H9 (cell line): ENCODE results near the gene TDP2. TPM values are rescaled to one million over a fixed set of nuclear protein-coding genes. Genes with fewer than 3 reads are reported as not detected.

Experiments
- DNase-seq: peaks from one replicate; pipeline ENCODE4 v3.0.0-alpha.2; 2017
- H2AFZ ChIP-seq: one replicate; pipeline ENCODE4 v1.6.1; 2013; ENCODE audit warnings: mild to moderate bottlenecking, low read length, control low read depth, moderate library complexity
- H2AK5ac ChIP-seq: 2 replicates; pipeline ENCODE4 v1.6.1; 2013; ENCODE audit warnings: low read length, control low read depth, mixed read lengths; ENCODE audit not compliant: insufficient read length
- H2BK120ac ChIP-seq: one replicate; pipeline ENCODE4 v1.6.1; 2013; ENCODE audit warnings: low read depth, mild to moderate bottlenecking, low read length, control low read depth, inconsistent platforms; ENCODE audit not compliant: poor library complexity, severe bottlenecking
- H2BK12ac ChIP-seq: 2 replicates; pipeline ENCODE4 v1.6.1; 2013; ENCODE audit warnings: low read length, control low read depth, mixed read lengths, low read depth; ENCODE audit not compliant: insufficient read length
- H2BK15ac ChIP-seq: 2 replicates; pipeline ENCODE4 v1.6.1; 2013; ENCODE audit warnings: low read depth, low read length, control low read depth
- H2BK20ac ChIP-seq: one replicate; pipeline ENCODE4 v1.6.1; 2013; ENCODE audit warnings: low read depth, mild to moderate bottlenecking, low read length, control low read depth, inconsistent platforms; ENCODE audit not compliant: poor library complexity, severe bottlenecking
- H2BK5ac ChIP-seq: 2 replicates; pipeline ENCODE4 v1.6.1; 2013; ENCODE audit warnings: low read length, control low read depth, mixed read lengths; ENCODE audit not compliant: insufficient read length
- H3K14ac ChIP-seq: 2 replicates; pipeline ENCODE4 v1.6.1; 2013; ENCODE audit warnings: low read length, control low read depth; ENCODE audit not compliant: insufficient read depth
- H3K18ac ChIP-seq: 2 replicates; pipeline ENCODE4 v1.6.1; 2013; ENCODE audit warnings: low read depth, mild to moderate bottlenecking, mixed read lengths, low read length, control low read depth; ENCODE audit not compliant: insufficient read length
- H3K23ac ChIP-seq: 2 replicates; pipeline ENCODE4 v1.6.1; 2013; ENCODE audit warnings: low read length, control low read depth, mixed read lengths, low read depth; ENCODE audit not compliant: insufficient read length
- H3K23me2 ChIP-seq: 2 replicates; pipeline ENCODE4 v1.6.1; 2013; ENCODE audit warnings: low read depth, mild to moderate bottlenecking, mixed read lengths, low read length, control low read depth; ENCODE audit not compliant: insufficient read length, poor library complexity, severe bottlenecking
- H3K27ac ChIP-seq: 2 replicates; pipeline ENCODE4 v1.5.1; 2013; ENCODE audit warnings: low read length, control low read depth, mixed read lengths, low read depth; ENCODE audit not compliant: insufficient read length
- H3K27me3 ChIP-seq: 2 replicates; pipeline ENCODE4 v1.6.1; 2013; ENCODE audit warnings: low read length, control low read depth, inconsistent platforms; ENCODE audit not compliant: insufficient read depth
- H3K4ac ChIP-seq: 2 replicates; pipeline ENCODE4 v1.6.1; 2013; ENCODE audit warnings: low read depth, mild to moderate bottlenecking, control low read depth, inconsistent platforms, low read length, moderate library complexity
- H3K4me1 ChIP-seq: 2 replicates; pipeline ENCODE4 v1.6.1; 2013; ENCODE audit warnings: low read length, control low read depth, inconsistent platforms; ENCODE audit not compliant: insufficient read depth
- H3K4me2 ChIP-seq: 2 replicates; pipeline ENCODE4 v1.6.1; 2013; ENCODE audit warnings: low read length, control low read depth, mixed read lengths; ENCODE audit not compliant: insufficient read length, insufficient read depth
- H3K56ac ChIP-seq: 2 replicates; pipeline ENCODE4 v1.6.1; 2013; ENCODE audit warnings: low read depth, mild to moderate bottlenecking, mixed read lengths, low read length, control low read depth; ENCODE audit not compliant: insufficient read length
- H3K79me1 ChIP-seq: 2 replicates; pipeline ENCODE4 v1.6.1; 2013; ENCODE audit warnings: low read depth, mild to moderate bottlenecking, moderate library complexity, low read length, control low read depth, inconsistent platforms; ENCODE audit not compliant: insufficient read depth, poor library complexity, severe bottlenecking
- H3K79me2 ChIP-seq: 2 replicates; pipeline ENCODE4 v1.6.1; 2013; ENCODE audit warnings: low read length, control low read depth, inconsistent platforms; ENCODE audit not compliant: insufficient read depth
- H3K9ac ChIP-seq: 2 replicates; pipeline ENCODE4 v1.6.1; 2013; ENCODE audit warnings: low read length, control low read depth, mixed read lengths; ENCODE audit not compliant: insufficient read length; ENCODE audit errors: extremely low read depth
- H3K9me3 ChIP-seq: one replicate; pipeline ENCODE4 v1.6.1; 2013; ENCODE audit warnings: low read depth, low read length, inconsistent platforms; ENCODE audit not compliant: control insufficient read depth
- H3T11ph ChIP-seq: one replicate; pipeline ENCODE4 v1.6.1; 2013; ENCODE audit warnings: mild to moderate bottlenecking, low read length, control low read depth, inconsistent platforms
- H4K20me1 ChIP-seq: one replicate; pipeline ENCODE4 v1.6.1; 2013; ENCODE audit not compliant: control insufficient read depth, insufficient read length, insufficient read depth
- H4K5ac ChIP-seq: 2 replicates; pipeline ENCODE4 v1.6.1; 2013; ENCODE audit warnings: low read depth, mild to moderate bottlenecking, mixed read lengths, low read length, control low read depth; ENCODE audit not compliant: insufficient read length
- H4K8ac ChIP-seq: replicated peaks from 2 replicates; pipeline ENCODE4 v1.6.1; 2013; ENCODE audit warnings: low read length, control low read depth, mixed read lengths, low read depth; ENCODE audit not compliant: insufficient read length
- H4K91ac ChIP-seq: 2 replicates; pipeline ENCODE4 v1.6.1; 2013; ENCODE audit warnings: low read depth, mild to moderate bottlenecking, moderate library complexity, mixed read lengths, low read length, control low read depth; ENCODE audit not compliant: insufficient read length
- H3K27ac Mint-ChIP-seq, 3 experiments: 2 replicates in 2 of 3; 3 replicates in 1 of 3; pipeline ENCODE4 v1.8.0; 2020 to 2021; ENCODE audit warnings: mixed read lengths in 3 of 3, mild to moderate bottlenecking in 1 of 3, moderate library complexity in 1 of 3
- H3K27me3 Mint-ChIP-seq: 2 replicates; pipeline ENCODE4 v1.8.0; 2021; ENCODE audit warnings: low read depth, mild to moderate bottlenecking, moderate library complexity, mixed read lengths
- H3K36me3 Mint-ChIP-seq, 3 experiments: 2 replicates in 2 of 3; 3 replicates in 1 of 3; pipeline ENCODE4 v1.8.0; 2020 to 2021; ENCODE audit warnings: low read depth in 3 of 3, mixed read lengths in 3 of 3; ENCODE audit not compliant: insufficient read depth in 1 of 3
- H3K4me1 Mint-ChIP-seq, 2 experiments: 2 replicates each; pipeline ENCODE4 v1.8.0; 2020; ENCODE audit warnings: mixed read lengths in 2 of 2
- H3K4me3 Mint-ChIP-seq, 2 experiments: 2 replicates in 1 of 2; 3 replicates in 1 of 2; pipeline ENCODE4 v1.8.0; 2020 to 2021; ENCODE audit warnings: mild to moderate bottlenecking in 2 of 2, mixed read lengths in 2 of 2, moderate library complexity in 1 of 2
- H3K9me3 Mint-ChIP-seq, 2 experiments: 2 replicates in 1 of 2; 3 replicates in 1 of 2; pipeline ENCODE4 v1.8.0; 2020; ENCODE audit warnings: mild to moderate bottlenecking in 2 of 2, mixed read lengths in 2 of 2, moderate library complexity in 1 of 2
- CTCF ChIP-seq: fragments of 200-600 bp; sonication (generic); conservative IDR thresholded peaks from 3 replicates; pipeline ENCODE4 v1.8.0; 2021; ENCODE audit warnings: antibody characterized with exemption, mild to moderate bottlenecking
- WGBS: extraction: QIAGEN DNeasy Blood & Tissue Kit; methylation state at CpG from one replicate; pipeline ENCODE4 v1.1.7; 2013; ENCODE audit warnings: missing lambda C conversion rate, low lambda C conversion rate, mixed read lengths; ENCODE audit not compliant: insufficient read length; ENCODE audit errors: extremely low coverage; 5-methylcytosine and 5-hydroxymethylcytosine counted together
- total RNA-seq: library from RNA; stranded (reverse); gene quantifications from 2 replicates; pipeline ENCODE4 v1.2.1, GENCODE V29; 2021

The TDP2 gene
- total RNA-seq, 1 experiment from 2014 or later: 55.6 TPM

GRCh38 chr6:24689964-24690363, 23.3 kb upstream of the TDP2 start:
- H2BK15ac ChIP-seq: no peak overlapping the region
- H3K4ac ChIP-seq: no peak overlapping the region
- no CpG with 5 or more reads among the region's 2 CpGs for WGBS

More at GRCh38 chr6:24689964-24690363, 23.3 kb upstream of the TDP2 start:
- Mint-ChIP-seq H3K27me3 (no peaks in the 10 kb centered on the region; the same call in 1 of the 2 replicates), H3K4me1 (peaks cover under 1 to 1% of the 10 kb centered on the region in 2 experiments; a peak in 3 of 4 replicates), H3K9me3 (no peaks in the 10 kb centered on the region; a peak in 1 of 5 replicates), H3K36me3 (peaks cover 4 to 13% (median 8%) of the 10 kb centered on the region in 3 experiments; a peak in 5 of 7 replicates), H3K4me3 (no peak overlapping the region), H3K27ac (no peak overlapping the region)
- H3K79me2 ChIP-seq: no peaks in the 10 kb centered on the region
- no peak overlapping the region for H2BK20ac ChIP-seq
- H3K56ac ChIP-seq: no peak overlapping the region
- no peak overlapping the region for H4K5ac ChIP-seq
- no peaks in the 10 kb centered on the region for H3K79me1 ChIP-seq
- no peak overlapping the region for H3K23ac ChIP-seq
- H3K27ac ChIP-seq: no peak overlapping the region
- H2AK5ac ChIP-seq: no peak overlapping the region
- no peak overlapping the region for H3K9ac ChIP-seq
- no peak overlapping the region for H3K4me2 ChIP-seq
- H3K14ac ChIP-seq: no peak overlapping the region
- H2BK120ac ChIP-seq: no peak overlapping the region
- H2BK12ac ChIP-seq: no peak overlapping the region
- H3K18ac ChIP-seq: no peak overlapping the region
- no peaks in the 10 kb centered on the region for H4K20me1 ChIP-seq
- no peak overlapping the region for H4K8ac ChIP-seq
- H4K91ac ChIP-seq: no peak overlapping the region
- H3K4me1 ChIP-seq: no peaks in the 10 kb centered on the region
- no peaks in the 10 kb centered on the region for H3K9me3 ChIP-seq
- no peak overlapping the region for H3T11ph ChIP-seq
- no peak overlapping the region for H2AFZ ChIP-seq
- no peak for TF ChIP-seq CTCF
- no peaks in the 10 kb centered on the region for H3K23me2 ChIP-seq
- no peak for DNase-seq
- H3K27me3 ChIP-seq: no peaks in the 10 kb centered on the region
- no peak overlapping the region for H2BK5ac ChIP-seq
